Effector memory CD8-positive, alpha-beta T cell (primary cell): Measurements from ENCODE around the gene NEMF.
A peak's percentile ranks its signal among the peaks of the same experiment; 100 is the strongest.

Experiments
- ATAC-seq: fragments of 150-1000 bp; cut with Tn5 transposase; replicated peaks from 2 replicates; pipeline ENCODE4 v1.10.0; 2021; ENCODE audit warnings: mild to moderate bottlenecking, moderate library complexity
- DNase-seq, 3 experiments: peaks; one replicate each; pipeline ENCODE4 v3.0.0; 2021
- H3K27ac Mint-ChIP-seq, 2 donors: one replicate each; pipeline ENCODE4 v1.8.0; 2022; ENCODE audit warnings: mild to moderate bottlenecking in 2 of 2, mixed read lengths in 2 of 2, moderate library complexity in 2 of 2
- H3K27me3 Mint-ChIP-seq, 2 donors: one replicate each; pipeline ENCODE4 v1.8.0; 2022; ENCODE audit warnings: mixed read lengths in 2 of 2
- H3K36me3 Mint-ChIP-seq: one replicate; pipeline ENCODE4 v1.8.0; 2022; ENCODE audit warnings: mild to moderate bottlenecking, moderate library complexity, mixed read lengths; ENCODE audit not compliant: insufficient read depth
- H3K4me1 Mint-ChIP-seq, 2 donors: one replicate each; pipeline ENCODE4 v1.8.0; 2022; ENCODE audit warnings: low read depth in 2 of 2, mixed read lengths in 2 of 2
- H3K4me3 Mint-ChIP-seq, 2 donors: one replicate each; pipeline ENCODE4 v1.8.0; 2022; ENCODE audit warnings: mild to moderate bottlenecking in 2 of 2, mixed read lengths in 2 of 2, moderate library complexity in 2 of 2
- H3K9me3 Mint-ChIP-seq, 2 donors: one replicate each; pipeline ENCODE4 v1.8.0; 2022; ENCODE audit warnings: mixed read lengths in 2 of 2

NEMF gene

GRCh38 chr14:49868720-49869114 lies 16.1 kb upstream of the NEMF start:
- Mint-ChIP-seq H3K4me1 (peaks cover 14 to 18% of the 10 kb centered on the region in 2 donors), H3K27me3 (no peaks in the 10 kb centered on the region), H3K36me3 (peaks cover 5% of the 10 kb centered on the region), H3K4me3 (peak overlapping the region; percentile 84 to 90), H3K27ac (peak overlapping the region; percentile 93 to 98), H3K9me3 (no peaks in the 10 kb centered on the region)
- no peak for ATAC-seq
- DNase-seq: no peak

GRCh38 chr14:49867831-49868719 lies 15.5 kb upstream of the NEMF start:
- Mint-ChIP-seq H3K36me3 (peaks cover 5% of the 10 kb centered on the region), H3K27ac (peak overlapping the region; percentile 93 to 98), H3K9me3 (no peaks in the 10 kb centered on the region), H3K4me1 (peaks cover 14 to 18% of the 10 kb centered on the region in 2 donors), H3K27me3 (peaks cover 0 to under 1% of the 10 kb centered on the region in 2 donors), H3K4me3 (peak overlapping the region; percentile 84 to 90)
- DNase-seq (peak; percentile 91 to 94 (median 92)), ATAC-seq (peak; percentile 93)

GRCh38 chr14:49865431-49865859 lies 12.9 kb upstream of the NEMF start:
- ATAC-seq: no peak

GRCh38 chr14:49863487-49864281 lies 11.1 kb upstream of the NEMF start:
- Mint-ChIP-seq H3K4me1 (peaks cover 12 to 18% of the 10 kb centered on the region in 2 donors), H3K9me3 (peaks cover 0 to 2% of the 10 kb centered on the region in 2 donors), H3K36me3 (peaks cover 5% of the 10 kb centered on the region), H3K27me3 (peaks cover 0 to 11% of the 10 kb centered on the region in 2 donors), H3K27ac (no peak overlapping the region), H3K4me3 (no peak overlapping the region)
- ATAC-seq (no peak), DNase-seq (no peak)

More at GRCh38 chr14:49865431-49865859, 12.9 kb upstream of the NEMF start:
- H3K36me3 Mint-ChIP-seq: peaks cover 5% of the 10 kb centered on the region
- peaks cover 15 to 24% of the 10 kb centered on the region in 2 donors for H3K4me1 Mint-ChIP-seq
- H3K27me3 Mint-ChIP-seq: peaks cover 0 to 11% of the 10 kb centered on the region in 2 donors
- no peak overlapping the region for H3K4me3 Mint-ChIP-seq
- peaks cover 0 to 2% of the 10 kb centered on the region in 2 donors for H3K9me3 Mint-ChIP-seq
- DNase-seq: peak; percentile 68 to 73 (median 72)
- H3K27ac Mint-ChIP-seq: no peak overlapping the region

- DNase-seq (peak; percentile 77 to 90 (median 82)), ATAC-seq (peak; percentile 34)
- no peak overlapping the region for H3K4me3 Mint-ChIP-seq
- no peak overlapping the region for H3K27ac Mint-ChIP-seq
- peaks cover 3 to 10% of the 10 kb centered on the region in 2 donors for H3K4me1 Mint-ChIP-seq
- peaks cover 0 to 11% of the 10 kb centered on the region in 2 donors for H3K27me3 Mint-ChIP-seq
- no peaks in the 10 kb centered on the region for H3K36me3 Mint-ChIP-seq
- H3K9me3 Mint-ChIP-seq: peaks cover 0 to 2% of the 10 kb centered on the region in 2 donors
Observed at GRCh38 chr14:49862089-49862673, 9.6 kb upstream of the NEMF start.

GRCh38 chr14:49861699-49862088 lies 9.1 kb upstream of the NEMF start:
- peaks cover 0 to 11% of the 10 kb centered on the region in 2 donors for H3K27me3 Mint-ChIP-seq
- H3K36me3 Mint-ChIP-seq: no peaks in the 10 kb centered on the region
- ATAC-seq (peak; percentile 5), DNase-seq (peak; percentile 40 to 64 (median 51))
- H3K27ac Mint-ChIP-seq: no peak overlapping the region
- H3K9me3 Mint-ChIP-seq: peaks cover 0 to 2% of the 10 kb centered on the region in 2 donors
- H3K4me1 Mint-ChIP-seq: peaks cover 3 to 10% of the 10 kb centered on the region in 2 donors
- no peak overlapping the region for H3K4me3 Mint-ChIP-seq

- H3K9me3 Mint-ChIP-seq: peaks cover 0 to 2% of the 10 kb centered on the region in 2 donors
- peaks cover 0 to 11% of the 10 kb centered on the region in 2 donors for H3K27me3 Mint-ChIP-seq
- ATAC-seq (no peak), DNase-seq (no peak)
- no peak overlapping the region for H3K4me3 Mint-ChIP-seq
- no peak overlapping the region for H3K27ac Mint-ChIP-seq
- peaks cover 3 to 10% of the 10 kb centered on the region in 2 donors for H3K4me1 Mint-ChIP-seq
- H3K36me3 Mint-ChIP-seq: no peaks in the 10 kb centered on the region
Observed at GRCh38 chr14:49860988-49861698, 8.6 kb upstream of the NEMF start.

GRCh38 chr14:49858383-49858782 lies 5.8 kb upstream of the NEMF start:
- no peak overlapping the region for H3K27ac Mint-ChIP-seq
- no peaks in the 10 kb centered on the region for H3K36me3 Mint-ChIP-seq
- DNase-seq (no peak), ATAC-seq (no peak)
- peaks cover 6 to 19% of the 10 kb centered on the region in 2 donors for H3K4me1 Mint-ChIP-seq
- H3K9me3 Mint-ChIP-seq: peaks cover 0 to 2% of the 10 kb centered on the region in 2 donors
- peaks cover 0 to 11% of the 10 kb centered on the region in 2 donors for H3K27me3 Mint-ChIP-seq
- no peak overlapping the region for H3K4me3 Mint-ChIP-seq

GRCh38 chr14:49857427-49858003 lies 4.9 kb upstream of the NEMF start:
- no peak overlapping the region for H3K27ac Mint-ChIP-seq
- no peaks in the 10 kb centered on the region for H3K9me3 Mint-ChIP-seq
- peaks cover 0 to 5% of the 10 kb centered on the region in 2 donors for H3K27me3 Mint-ChIP-seq
- ATAC-seq: no peak
- DNase-seq: no peak
- peaks cover 13 to 24% of the 10 kb centered on the region in 2 donors for H3K4me1 Mint-ChIP-seq
- no peak overlapping the region for H3K4me3 Mint-ChIP-seq
- peaks cover 5% of the 10 kb centered on the region for H3K36me3 Mint-ChIP-seq

GRCh38 chr14:49853572-49854375 lies 1.2 kb upstream of the NEMF start:
- Mint-ChIP-seq H3K4me1 (peaks cover 20 to 49% of the 10 kb centered on the region in 2 donors), H3K27ac (peak overlapping the region; percentile 98), H3K36me3 (peaks cover 20% of the 10 kb centered on the region), H3K9me3 (no peaks in the 10 kb centered on the region), H3K27me3 (no peaks in the 10 kb centered on the region), H3K4me3 (peak overlapping the region; percentile 99 to 100)
- DNase-seq (peak; percentile 64 to 69 (median 64)), ATAC-seq (peak; percentile 74)

- ATAC-seq: peak; percentile 6
- Mint-ChIP-seq H3K27me3 (no peaks in the 10 kb centered on the region), H3K27ac (peak overlapping the region; percentile 98), H3K9me3 (no peaks in the 10 kb centered on the region), H3K36me3 (peaks cover 27% of the 10 kb centered on the region), H3K4me1 (peaks cover 20 to 49% of the 10 kb centered on the region in 2 donors), H3K4me3 (peak overlapping the region; percentile 99 to 100)
- DNase-seq: no peak
Observed at GRCh38 chr14:49853158-49853477, 530 bp upstream of the NEMF start.

- Mint-ChIP-seq H3K36me3 (peaks cover 36% of the 10 kb centered on the region), H3K27ac (peak overlapping the region; percentile 98), H3K9me3 (no peaks in the 10 kb centered on the region), H3K4me3 (peak overlapping the region; percentile 99 to 100), H3K4me1 (peaks cover 22 to 49% of the 10 kb centered on the region in 2 donors), H3K27me3 (no peaks in the 10 kb centered on the region)
- DNase-seq: no peak
- no peak for ATAC-seq
Observed at GRCh38 chr14:49851813-49852212, 775 bp downstream of the NEMF start.
